ENCODE measurements around the gene TMEM238. TPM values are rescaled to one million over a fixed set of nuclear protein-coding genes. Genes with fewer than 3 reads are reported as not detected.
A peak's percentile ranks its signal among the peaks of the same experiment; 100 is the strongest.
"Not testable (repeated sequence)": the region's sequence is repeated elsewhere in the genome, so short reads cannot be mapped to it uniquely, and the experiment has no call there.

The TMEM238 gene
- polyA plus RNA-seq, 1 of the 3 experiments (the other 2 are of a cell fraction), result 0.12 TPM

DNA sequence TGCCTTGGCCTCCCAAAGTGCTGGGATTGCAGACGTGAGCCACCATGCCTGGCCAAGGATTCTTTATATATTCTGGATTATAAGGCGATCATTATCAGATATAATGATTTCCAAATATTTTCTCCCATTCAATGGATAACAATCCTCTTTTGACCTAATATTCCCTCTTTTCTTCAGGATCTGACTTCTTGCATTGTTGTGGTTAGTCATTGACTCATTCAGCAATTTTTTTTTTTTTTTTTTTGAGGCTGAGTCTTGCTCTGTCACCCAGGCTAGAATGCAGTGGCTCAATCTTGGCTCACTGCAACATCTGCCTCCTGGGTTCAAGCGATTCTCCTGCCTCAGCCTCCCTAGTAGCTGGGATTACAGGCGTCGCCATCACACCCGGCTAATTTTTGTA is 54.3 kb downstream of the TMEM238 start:
- H3K27me3 ChIP-seq (ENCODE audit: insufficient read depth); H3K4me3 ChIP-seq (ENCODE audit: low read depth in 2 of 2, low read length in 1 of 2); H2AFZ ChIP-seq (ENCODE audit: low read depth); H3K27ac ChIP-seq (ENCODE audit: low read depth in 2 of 2, low read length in 1 of 2); H3K9ac ChIP-seq; H3F3A ChIP-seq (replicated peaks; ENCODE audit: insufficient read depth); POLR2A ChIA-PET; H3K9me2 ChIP-seq; H3K9me3 ChIP-seq; H3K79me2 ChIP-seq (ENCODE audit: insufficient read depth); H3K36me3 ChIP-seq (replicated peaks in 1 of 2; ENCODE audit: control insufficient read depth in 1 of 2, insufficient read depth in 2 of 2, low read length in 1 of 2); DNase-seq; H4K20me1 ChIP-seq (ENCODE audit: insufficient read depth); H3K4me1 ChIP-seq (ENCODE audit: control insufficient read depth in 1 of 2, insufficient read depth in 2 of 2, low read depth in 1 of 2, low read length in 1 of 2): not testable (repeated sequence)
- TF ChIP-seq JUND (IDR thresholded peaks at IDR 0.05) (0 out of 2 replicates have a peak, but pooled peaks have one; percentile 38), FOSL2 (IDR thresholded peaks at IDR 0.05; ENCODE audit: borderline replicate concordance, low read depth) (peak; percentile 43; the same call in 1 of the 2 replicates)
- CTCF ChIA-PET, result interaction anchor here (1.0 kb wide), 1 partner anchor 28 kb away, joined by 3 read pairs; no protein-coding TSS in a partner anchor
- WGBS (ENCODE audit: low lambda C conversion rate), result 70% methylated on average over 6 of the region's 6 CpGs
- H3K4me2 ChIP-seq, result 0 out of 2 replicates have a peak overlapping the region, but pooled peaks have one; percentile 37

Other genes with a start within 250 kb of the TMEM238 start
- 27.1 and 39.5 TPM in 2 replicates for gene TNNT1, start 235.1 kb downstream of the TMEM238 start, polyA plus RNA-seq (2012; rRNA removed)
- gene TNNI3, start 226.6 kb downstream of the TMEM238 start, polyA plus RNA-seq (2012; rRNA removed), result 9.1 and 11.4 TPM in 2 replicates
- gene DNAAF3, start 217.7 kb downstream of the TMEM238 start, polyA plus RNA-seq (2012; rRNA removed), result 2.4 and 2.5 TPM in 2 replicates
- gene SYT5, start 204.0 kb downstream of the TMEM238 start, polyA plus RNA-seq (2012; rRNA removed), result 0.21 and 0.39 TPM in 2 replicates
- gene PTPRH, start 174.8 kb downstream of the TMEM238 start, polyA plus RNA-seq (2012; rRNA removed), result 0.86 and 1.1 TPM in 2 replicates
- gene TMEM86B, start 155.5 kb downstream of the TMEM238 start, polyA plus RNA-seq (2012; rRNA removed), result 2.0 and 3.0 TPM in 2 replicates
- gene PPP6R1, start 125.3 kb downstream of the TMEM238 start, polyA plus RNA-seq (2012; rRNA removed), result 44.9 and 47.8 TPM in 2 replicates
- gene HSPBP1, start 104.2 kb downstream of the TMEM238 start, polyA plus RNA-seq (2012; rRNA removed), result 51.7 and 55.4 TPM in 2 replicates
- 32.2 and 49.7 TPM in 2 replicates for gene BRSK1, start 100.3 kb downstream of the TMEM238 start, polyA plus RNA-seq (2012; rRNA removed)
- not detected in 2 replicates for gene TMEM150B, start 59.0 kb downstream of the TMEM238 start, polyA plus RNA-seq (2012; rRNA removed)
- 14.0 and 14.4 TPM in 2 replicates for gene KMT5C, start 44.4 kb downstream of the TMEM238 start, polyA plus RNA-seq (2012; rRNA removed)
- gene COX6B2, start 29.6 kb downstream of the TMEM238 start, polyA plus RNA-seq (2012; rRNA removed), result 0.58 and 0.74 TPM in 2 replicates
- not detected in 2 replicates for gene GARIN5B, start 21.0 kb downstream of the TMEM238 start, polyA plus RNA-seq (2012; rRNA removed)
- 13.2 and 16.1 TPM in 2 replicates for gene IL11, start 13.8 kb downstream of the TMEM238 start, polyA plus RNA-seq (2012; rRNA removed)
- 0.77 and 0.91 TPM in 2 replicates for gene TMEM190, start 7.5 kb downstream of the TMEM238 start, polyA plus RNA-seq (2012; rRNA removed)
- 2,297 and 2,368 TPM in 2 replicates for gene RPL28, start 1.6 kb upstream of the TMEM238 start, polyA plus RNA-seq (2012; rRNA removed)
- 84.7 and 133 TPM in 2 replicates for gene UBE2S, start 23.5 kb upstream of the TMEM238 start, polyA plus RNA-seq (2012; rRNA removed)
- gene SHISA7, start 59.0 kb upstream of the TMEM238 start, polyA plus RNA-seq (2012; rRNA removed), result 0.02 TPM in 1 of 2 replicates, not detected in the other
- gene ISOC2, start 77.3 kb upstream of the TMEM238 start, polyA plus RNA-seq (2012; rRNA removed), result 60.9 and 65.4 TPM in 2 replicates
- gene C19orf85, start 80.5 kb upstream of the TMEM238 start, polyA plus RNA-seq (2012; rRNA removed), result not detected in 2 replicates
- 0.73 and 1.6 TPM in 2 replicates for gene ZNF628, start 92.3 kb upstream of the TMEM238 start, polyA plus RNA-seq (2012; rRNA removed)
- gene NAT14, start 100.9 kb upstream of the TMEM238 start, polyA plus RNA-seq (2012; rRNA removed), result 84.4 and 89.9 TPM in 2 replicates
- 2.6 and 4.9 TPM in 2 replicates for gene SSC5D, start 104.1 kb upstream of the TMEM238 start, polyA plus RNA-seq (2012; rRNA removed)
- gene SBK2, start 152.8 kb upstream of the TMEM238 start, polyA plus RNA-seq (2012; rRNA removed), result 0.20 and 0.28 TPM in 2 replicates
- gene SBK3, start 161.3 kb upstream of the TMEM238 start, polyA plus RNA-seq (2012; rRNA removed), result 0.03 and 0.05 TPM in 2 replicates
- 3.5 and 5.9 TPM in 2 replicates for gene ZNF579, start 196.6 kb upstream of the TMEM238 start, polyA plus RNA-seq (2012; rRNA removed)
- gene FIZ1, start 215.2 kb upstream of the TMEM238 start, polyA plus RNA-seq (2012; rRNA removed), result 5.2 and 5.7 TPM in 2 replicates
- 7.2 and 7.3 TPM in 2 replicates for gene ZNF524, start 216.0 kb upstream of the TMEM238 start, polyA plus RNA-seq (2012; rRNA removed)
- gene ZNF865, start 221.4 kb upstream of the TMEM238 start, polyA plus RNA-seq (2012; rRNA removed), result 3.4 and 5.0 TPM in 2 replicates
- gene ZNF784, start 240.3 kb upstream of the TMEM238 start, polyA plus RNA-seq (2012; rRNA removed), result 5.0 and 5.5 TPM in 2 replicates